ENCODE results near the gene ARPC1A. TPM values are rescaled to one million over a fixed set of nuclear protein-coding genes. Genes with fewer than 3 reads are reported as not detected.

ARPC1A gene
- total and polyA plus RNA-seq, 2 donors (not counting 1 experiment from before 2014, with no cell fraction given), result 184 to 226 TPM

GRCh38 chr7:99398891-99399445 is 73.3 kb downstream of the ARPC1A start:
- Histone ChIP-seq H3K9me3 (ENCODE audit: control insufficient read depth, insufficient read depth, low read depth, low read length) (no peaks in the 10 kb centered on the region), H3K4me1 (ENCODE audit: control insufficient read depth, extremely low read depth, insufficient read depth, low read length) (no peaks in the 10 kb centered on the region), H3K36me3 (ENCODE audit: control insufficient read depth, insufficient read depth, low read length) (peaks cover 31% of the 10 kb centered on the region), H3K79me2 (ENCODE audit: control insufficient read depth, insufficient read depth, low read length) (peaks cover 16% of the 10 kb centered on the region), H2AFZ (ENCODE audit: low read length) (no peak overlapping the region), H3K27me3 (ENCODE audit: control insufficient read depth, insufficient read depth, low read length) (no peaks in the 10 kb centered on the region), H3K9ac (ENCODE audit: insufficient read depth, low read length) (no peak overlapping the region), H3K4me2 (ENCODE audit: extremely low read depth, insufficient read depth, low read length) (no peak overlapping the region), H4K20me1 (ENCODE audit: control insufficient read depth, extremely low read depth, insufficient read depth, low read length) (no peaks in the 10 kb centered on the region), H3K4me3 (replicated peaks in 1 of 4; ENCODE audit: control extremely low read depth in 1 of 4, insufficient read depth in 1 of 4, low read depth in 3 of 4, low read length in 4 of 4) (no peak overlapping the region), H3K27ac (ENCODE audit: insufficient read depth, low read length) (no peak overlapping the region)
- TF ChIP-seq EZH2 (IDR thresholded peaks at IDR 0.05; ENCODE audit: low read length, missing control alignments), result no peak
- TF ChIP-seq, protein P1, sequence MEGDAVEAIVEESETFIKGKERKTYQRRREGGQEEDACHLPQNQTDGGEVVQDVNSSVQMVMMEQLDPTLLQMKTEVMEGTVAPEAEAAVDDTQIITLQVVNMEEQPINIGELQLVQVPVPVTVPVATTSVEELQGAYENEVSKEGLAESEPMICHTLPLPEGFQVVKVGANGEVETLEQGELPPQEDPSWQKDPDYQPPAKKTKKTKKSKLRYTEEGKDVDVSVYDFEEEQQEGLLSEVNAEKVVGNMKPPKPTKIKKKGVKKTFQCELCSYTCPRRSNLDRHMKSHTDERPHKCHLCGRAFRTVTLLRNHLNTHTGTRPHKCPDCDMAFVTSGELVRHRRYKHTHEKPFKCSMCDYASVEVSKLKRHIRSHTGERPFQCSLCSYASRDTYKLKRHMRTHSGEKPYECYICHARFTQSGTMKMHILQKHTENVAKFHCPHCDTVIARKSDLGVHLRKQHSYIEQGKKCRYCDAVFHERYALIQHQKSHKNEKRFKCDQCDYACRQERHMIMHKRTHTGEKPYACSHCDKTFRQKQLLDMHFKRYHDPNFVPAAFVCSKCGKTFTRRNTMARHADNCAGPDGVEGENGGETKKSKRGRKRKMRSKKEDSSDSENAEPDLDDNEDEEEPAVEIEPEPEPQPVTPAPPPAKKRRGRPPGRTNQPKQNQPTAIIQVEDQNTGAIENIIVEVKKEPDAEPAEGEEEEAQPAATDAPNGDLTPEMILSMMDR (conservative IDR thresholded peaks at IDR 0.05 in 1 of 2, IDR thresholded peaks at IDR 0.05 in 1 of 2; ENCODE audit: low read depth in 1 of 2, low read length in 2 of 2), result no peak
- DNase-seq (ENCODE audit: low read depth in 2 of 2), result no peak

GRCh38 chr7:99399597-99399996 is 73.9 kb downstream of the ARPC1A start:
- TF ChIP-seq, protein P1 (conservative IDR thresholded peaks at IDR 0.05 in 1 of 2, IDR thresholded peaks at IDR 0.05 in 1 of 2; ENCODE audit: low read depth in 1 of 2, low read length in 2 of 2), result no peak
- TF ChIP-seq EZH2 (IDR thresholded peaks at IDR 0.05; ENCODE audit: low read length, missing control alignments), result no peak
- no peaks in the 10 kb centered on the region for H4K20me1 ChIP-seq (ENCODE audit: control insufficient read depth, extremely low read depth, insufficient read depth, low read length)
- H3K79me2 ChIP-seq (ENCODE audit: control insufficient read depth, insufficient read depth, low read length), result peaks cover 22% of the 10 kb centered on the region
- H3K4me2 ChIP-seq (ENCODE audit: extremely low read depth, insufficient read depth, low read length), result no peak overlapping the region
- DNase-seq (ENCODE audit: low read depth in 2 of 2), result no peak
- H3K9me3 ChIP-seq (ENCODE audit: control insufficient read depth, insufficient read depth, low read depth, low read length), result no peaks in the 10 kb centered on the region
- H2AFZ ChIP-seq (ENCODE audit: low read length), result no peak overlapping the region
- no peak overlapping the region for H3K27ac ChIP-seq (ENCODE audit: insufficient read depth, low read length)
- H3K4me1 ChIP-seq (ENCODE audit: control insufficient read depth, extremely low read depth, insufficient read depth, low read length), result peaks cover 3% of the 10 kb centered on the region
- H3K27me3 ChIP-seq (ENCODE audit: control insufficient read depth, insufficient read depth, low read length), result no peaks in the 10 kb centered on the region
- no peak overlapping the region for H3K4me3 ChIP-seq (replicated peaks in 1 of 4; ENCODE audit: control extremely low read depth in 1 of 4, insufficient read depth in 1 of 4, low read depth in 3 of 4, low read length in 4 of 4)
- peaks cover 30% of the 10 kb centered on the region for H3K36me3 ChIP-seq (ENCODE audit: control insufficient read depth, insufficient read depth, low read length)
- no peak overlapping the region for H3K9ac ChIP-seq (ENCODE audit: insufficient read depth, low read length)

GRCh38 chr7:99402854-99403253 is 77.2 kb downstream of the ARPC1A start:
- TF ChIP-seq, protein P1 (conservative IDR thresholded peaks at IDR 0.05 in 1 of 2, IDR thresholded peaks at IDR 0.05 in 1 of 2; ENCODE audit: low read depth in 1 of 2, low read length in 2 of 2), result no peak
- no peak for TF ChIP-seq EZH2 (IDR thresholded peaks at IDR 0.05; ENCODE audit: low read length, missing control alignments)
- H3K27ac ChIP-seq (ENCODE audit: insufficient read depth, low read length), result no peak overlapping the region
- H3K4me1 ChIP-seq (ENCODE audit: control insufficient read depth, extremely low read depth, insufficient read depth, low read length), result peaks cover 11% of the 10 kb centered on the region
- H3K9me3 ChIP-seq (ENCODE audit: control insufficient read depth, insufficient read depth, low read depth, low read length), result no peaks in the 10 kb centered on the region
- H3K36me3 ChIP-seq (ENCODE audit: control insufficient read depth, insufficient read depth, low read length), result peaks cover 20% of the 10 kb centered on the region
- peaks cover 51% of the 10 kb centered on the region for H3K79me2 ChIP-seq (ENCODE audit: control insufficient read depth, insufficient read depth, low read length)
- H3K4me2 ChIP-seq (ENCODE audit: extremely low read depth, insufficient read depth, low read length), result no peak overlapping the region
- no peak for DNase-seq (ENCODE audit: low read depth in 2 of 2)
- no peak overlapping the region for H3K9ac ChIP-seq (ENCODE audit: insufficient read depth, low read length)
- no peaks in the 10 kb centered on the region for H3K27me3 ChIP-seq (ENCODE audit: control insufficient read depth, insufficient read depth, low read length)
- H2AFZ ChIP-seq (ENCODE audit: low read length), result no peak overlapping the region
- no peak overlapping the region for H3K4me3 ChIP-seq (replicated peaks in 1 of 4; ENCODE audit: control extremely low read depth in 1 of 4, insufficient read depth in 1 of 4, low read depth in 3 of 4, low read length in 4 of 4)
- H4K20me1 ChIP-seq (ENCODE audit: control insufficient read depth, extremely low read depth, insufficient read depth, low read length), result no peaks in the 10 kb centered on the region

Data from fibroblast of lung (primary cell).